Bronchial epithelial cell (primary cell): ENCODE data around the gene NISCH. TPM values are rescaled to one million over a fixed set of nuclear protein-coding genes. Genes with fewer than 3 reads are reported as not detected.
A peak's percentile ranks its signal among the peaks of the same experiment; 100 is the strongest.

ENCODE experiments used
- DNase-seq: peaks from one replicate; pipeline ENCODE4 v3.0.0-alpha.2; 2010; ENCODE audit warnings: low read depth
- FAIRE-seq: peaks from 2 replicates; lab custom pipeline; 2011; peaks lifted over from hg19 to GRCh38; lab: Jason Lieb, UNC
- H3K27me3 ChIP-seq: 2 replicates; pipeline ENCODE4 v1.5.1; 2011; ENCODE audit warnings: low read length; ENCODE audit not compliant: control insufficient read depth, insufficient read depth
- H3K36me3 ChIP-seq: 2 replicates; pipeline ENCODE4 v1.5.1; 2011; ENCODE audit warnings: low read length; ENCODE audit not compliant: control insufficient read depth, insufficient read depth
- H3K4me3 ChIP-seq: 2 replicates; pipeline ENCODE4 v1.5.1; 2011; ENCODE audit warnings: mild to moderate bottlenecking, low read depth, low read length, control low read depth
- CTCF ChIP-seq: IDR thresholded peaks from 2 replicates; pipeline ENCODE4 v1.5.1; 2011; ENCODE audit warnings: mild to moderate bottlenecking, moderate library complexity, low read length, control low read depth, inconsistent platforms; ENCODE audit not compliant: insufficient read depth, severe bottlenecking
- total RNA-seq: library from RNA; depleted of rRNA; stranded (reverse); fragments of >200 nt; gene quantifications from 2 replicates; pipeline ENCODE4 v1.2.1, GENCODE V29; 2014

NISCH gene
- total RNA-seq, 1 donor from 2014 or later, result 30.5 TPM

DNA sequence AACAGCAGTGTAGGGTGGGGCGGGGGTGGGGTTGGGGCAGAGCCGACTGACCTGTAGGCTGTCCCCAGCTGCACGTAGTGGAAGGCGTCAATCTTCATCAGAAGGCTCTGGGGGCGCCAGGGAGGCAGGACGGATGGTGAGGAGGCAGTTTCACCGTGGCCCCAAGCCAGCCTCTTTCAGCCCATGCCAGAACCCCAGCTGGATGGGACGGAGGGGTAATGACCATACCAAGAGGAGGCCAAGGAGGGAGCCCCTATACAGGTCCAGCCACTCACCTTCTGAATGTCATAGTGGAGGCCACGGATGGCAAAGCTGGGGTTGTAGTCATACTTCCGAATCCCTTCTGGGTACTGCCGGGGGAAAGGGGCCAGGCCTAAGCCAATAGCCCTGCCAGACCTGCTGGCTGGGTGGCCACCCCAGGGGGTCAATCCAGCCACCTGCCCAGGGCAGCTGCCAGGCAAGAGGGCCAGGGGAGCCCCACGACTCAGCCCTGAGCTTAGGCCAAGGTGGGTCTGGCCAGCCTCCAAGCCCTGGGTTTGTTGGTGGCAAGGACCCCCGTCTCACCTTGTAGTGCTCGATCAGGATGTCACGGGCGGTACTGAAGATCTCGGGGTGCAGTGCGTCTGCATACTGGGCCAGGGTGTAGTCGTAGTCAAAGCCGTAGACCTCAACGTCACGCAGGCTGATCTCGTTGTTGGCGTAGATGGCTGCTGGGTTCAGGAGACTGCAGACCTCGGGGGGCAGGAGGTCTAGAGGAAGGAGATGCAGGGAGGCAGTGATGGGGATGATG is 73.4 kb downstream of the NISCH start:
- FAIRE-seq (no peak), DNase-seq (no peak)
- no peak for TF ChIP-seq CTCF
- peaks cover 22% of the 10 kb centered on the region for H3K36me3 ChIP-seq
- H3K27me3 ChIP-seq, result no peaks in the 10 kb centered on the region
- H3K4me3 ChIP-seq, result no peak overlapping the region

- DNase-seq (no peak), FAIRE-seq (no peak)
- TF ChIP-seq CTCF, result no peak
- Histone ChIP-seq H3K4me3 (no peak overlapping the region), H3K36me3 (peaks cover 18% of the 10 kb centered on the region), H3K27me3 (no peaks in the 10 kb centered on the region)
Measured at GRCh38 chr3:52529376-52530333, 74.3 kb downstream of the NISCH start.

GRCh38 chr3:52530918-52531826 is 75.8 kb downstream of the NISCH start:
- no peak for TF ChIP-seq CTCF
- peak; percentile 28 for FAIRE-seq
- H3K27me3 ChIP-seq, result no peaks in the 10 kb centered on the region
- no peak for DNase-seq
- no peak overlapping the region for H3K4me3 ChIP-seq
- peaks cover 18% of the 10 kb centered on the region for H3K36me3 ChIP-seq

DNA sequence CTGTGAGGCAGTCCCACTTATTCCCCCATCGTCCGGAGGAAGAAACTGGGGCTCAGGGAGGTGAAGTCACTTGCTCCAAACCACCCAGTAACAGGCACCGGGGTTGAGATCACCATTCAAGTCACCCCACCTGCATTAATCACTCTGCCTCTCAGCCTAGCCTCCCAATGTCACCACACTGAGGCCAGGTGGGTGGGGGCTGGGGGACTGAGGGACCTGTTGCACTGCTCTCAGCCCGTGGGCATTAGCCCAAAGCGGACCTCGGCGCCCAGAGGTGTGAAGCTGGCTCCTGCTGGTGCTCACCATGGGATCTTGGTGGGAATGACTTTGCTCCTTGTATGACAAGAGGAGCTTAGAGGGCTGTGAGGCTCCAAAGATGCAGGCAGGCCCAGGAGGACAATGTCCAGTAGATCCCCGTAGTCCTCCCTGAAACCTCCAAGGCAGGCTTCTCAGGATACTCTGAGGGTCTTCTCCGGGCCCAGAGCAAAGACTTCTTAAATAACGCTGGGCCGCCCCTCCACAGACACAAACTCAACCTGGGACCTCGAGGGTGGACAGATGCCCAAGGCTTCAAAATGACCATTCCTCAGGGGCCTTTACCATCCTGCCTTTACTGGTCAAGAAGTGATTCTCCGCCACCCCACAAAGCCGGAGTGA is 76.6 kb downstream of the NISCH start:
- no peak for TF ChIP-seq CTCF
- H3K36me3 ChIP-seq, result peaks cover 18% of the 10 kb centered on the region
- FAIRE-seq, result no peak
- H3K4me3 ChIP-seq, result no peak overlapping the region
- no peak for DNase-seq
- no peaks in the 10 kb centered on the region for H3K27me3 ChIP-seq

DNA sequence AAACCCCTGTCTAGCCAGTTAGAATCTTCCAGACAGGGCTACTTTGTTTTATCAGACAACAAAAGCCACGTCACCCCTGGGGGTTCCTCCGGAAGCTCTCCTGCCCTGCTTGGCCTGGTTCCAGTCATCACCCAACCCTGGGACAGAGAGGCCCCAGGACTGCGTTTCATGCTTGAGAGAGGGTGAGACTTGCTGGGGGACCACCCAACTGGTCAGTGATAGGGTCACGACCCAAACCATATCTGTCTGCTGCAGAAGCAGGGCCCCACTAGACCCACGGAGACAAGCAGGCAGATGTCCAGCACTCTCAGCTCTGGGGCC is 77.1 kb downstream of the NISCH start:
- Histone ChIP-seq H3K36me3 (peaks cover 16% of the 10 kb centered on the region), H3K4me3 (peak overlapping the region; percentile 65), H3K27me3 (no peaks in the 10 kb centered on the region)
- no peak for TF ChIP-seq CTCF
- peak; percentile 55 for DNase-seq
- FAIRE-seq, result no peak
